Esophagus muscularis mucosa (tissue), 4 donors: ENCODE measurements around the gene UVRAG.

Experiments
- CTCF ChIP-seq, 3 experiments: fragments of 200-600 bp in 2 of 3; fragments of 450-650 bp in 1 of 3; sonication (generic) in 2 of 3; IDR thresholded peaks; one replicate each; pipeline ENCODE4 v1.5.1; 2017 to 2019; ENCODE audit warnings: antibody characterized with exemption in 3 of 3, mild to moderate bottlenecking in 2 of 3, moderate library complexity in 1 of 3
- EP300 ChIP-seq: sonication (generic); formaldehyde crosslinking; IDR thresholded peaks from one replicate; pipeline ENCODE4 v1.6.1; 2017; ENCODE audit warnings: antibody characterized with exemption
- POLR2A ChIP-seq: fragments of 450-650 bp; IDR thresholded peaks from one replicate; pipeline ENCODE4 v1.6.1; 2017; ENCODE audit warnings: antibody characterized with exemption, moderate library complexity, mild to moderate bottlenecking, low read depth
- POLR2AphosphoS5 ChIP-seq, 2 donors: sonication (generic); formaldehyde crosslinking; IDR thresholded peaks; one replicate each; pipeline ENCODE4 v1.6.1; 2017; ENCODE audit warnings: antibody characterized with exemption in 2 of 2

GRCh38 chr11:75950141-75950540 is 135.1 kb downstream of the UVRAG start:
- TF ChIP-seq CTCF (IDR thresholded peaks at IDR 0.05), result no peak
- TF ChIP-seq POLR2AphosphoS5 (IDR thresholded peaks at IDR 0.05), result no peak
- no peak for TF ChIP-seq EP300
- no peak for TF ChIP-seq POLR2A
